ENCODE data around the gene SOBP.

Gene SOBP

GRCh38 chr6:107625264-107625663, 135.3 kb downstream of the SOBP start:
- DNase-seq (ENCODE audit: extremely low spot score): no peak
- TF ChIP-seq CTCF (IDR thresholded peaks at IDR 0.05; ENCODE audit: control extremely low read depth, extremely low read depth, low read depth, missing control alignments): no peak
- ChIA-PET CTCF (no interaction called here), POLR2A (no interaction called here)

DNA sequence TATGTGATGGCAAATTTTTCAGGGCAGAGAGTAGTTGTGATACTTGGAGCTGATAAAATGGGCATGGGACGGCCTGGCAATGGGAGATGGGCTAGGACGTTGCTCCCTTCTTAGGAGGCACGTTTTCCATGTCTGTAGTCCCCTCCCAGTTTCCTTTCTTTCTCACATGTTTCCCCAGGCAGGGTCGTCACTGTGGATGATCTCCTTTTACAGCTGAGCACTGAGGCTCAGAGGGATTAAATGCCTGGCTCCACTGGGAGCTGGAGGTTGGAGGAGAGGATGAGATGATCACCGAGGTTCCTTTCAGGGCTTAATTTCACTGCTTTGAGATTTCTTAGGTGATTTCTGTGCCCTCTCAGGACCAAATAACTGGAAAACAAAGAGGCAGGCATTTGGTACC, 136.7 kb downstream of the SOBP start:
- POLR2A ChIA-PET: no interaction called here
- CTCF ChIA-PET: interaction anchor here (1.5 to 2.2 kb wide), 2 partner anchors 11 to 26 kb away, joined by 4 to 9 read pairs; no protein-coding TSS in a partner anchor
- no peak for DNase-seq (ENCODE audit: extremely low spot score)
- no peak for TF ChIP-seq CTCF (IDR thresholded peaks at IDR 0.05; ENCODE audit: control extremely low read depth, extremely low read depth, low read depth, missing control alignments)

GRCh38 chr6:107627969-107628368, 138.1 kb downstream of the SOBP start:
- TF ChIP-seq CTCF (IDR thresholded peaks at IDR 0.05; ENCODE audit: control extremely low read depth, extremely low read depth, low read depth, missing control alignments): no peak
- no peak for DNase-seq (ENCODE audit: extremely low spot score)

GRCh38 chr6:107628878-107629277, 139.0 kb downstream of the SOBP start:
- ChIA-PET POLR2A (interaction anchor here (0.7 kb wide), 1 partner anchor 323 kb away, joined by 16 read pairs; no protein-coding TSS in a partner anchor), CTCF (interaction anchor here (1.1 to 1.8 kb wide), 4 partner anchors 9 to 43 kb away, joined by 4 to 5 read pairs (median 4); no protein-coding TSS in a partner anchor)
- DNase-seq (ENCODE audit: extremely low spot score): no peak
- no peak for TF ChIP-seq CTCF (IDR thresholded peaks at IDR 0.05; ENCODE audit: control extremely low read depth, extremely low read depth, low read depth, missing control alignments)

More at GRCh38 chr6:107627969-107628368, 138.1 kb downstream of the SOBP start:
- ChIA-PET CTCF (interaction anchor here (1.1 to 2.2 kb wide), 8 partner anchors 8 to 28 kb away, joined by 3 to 9 read pairs (median 4); no protein-coding TSS in a partner anchor), POLR2A (no interaction called here)

GRCh38 chr6:107629548-107630129, 139.7 kb downstream of the SOBP start:
- CTCF ChIA-PET: interaction anchor here (0.8 to 1.8 kb wide), 3 partner anchors 14 to 43 kb away, joined by 3 to 5 read pairs (median 4); no protein-coding TSS in a partner anchor
- TF ChIP-seq CTCF (IDR thresholded peaks at IDR 0.05; ENCODE audit: control extremely low read depth, extremely low read depth, low read depth, missing control alignments): no peak
- no peak for DNase-seq (ENCODE audit: extremely low spot score)
- POLR2A ChIA-PET: no interaction called here

DNA sequence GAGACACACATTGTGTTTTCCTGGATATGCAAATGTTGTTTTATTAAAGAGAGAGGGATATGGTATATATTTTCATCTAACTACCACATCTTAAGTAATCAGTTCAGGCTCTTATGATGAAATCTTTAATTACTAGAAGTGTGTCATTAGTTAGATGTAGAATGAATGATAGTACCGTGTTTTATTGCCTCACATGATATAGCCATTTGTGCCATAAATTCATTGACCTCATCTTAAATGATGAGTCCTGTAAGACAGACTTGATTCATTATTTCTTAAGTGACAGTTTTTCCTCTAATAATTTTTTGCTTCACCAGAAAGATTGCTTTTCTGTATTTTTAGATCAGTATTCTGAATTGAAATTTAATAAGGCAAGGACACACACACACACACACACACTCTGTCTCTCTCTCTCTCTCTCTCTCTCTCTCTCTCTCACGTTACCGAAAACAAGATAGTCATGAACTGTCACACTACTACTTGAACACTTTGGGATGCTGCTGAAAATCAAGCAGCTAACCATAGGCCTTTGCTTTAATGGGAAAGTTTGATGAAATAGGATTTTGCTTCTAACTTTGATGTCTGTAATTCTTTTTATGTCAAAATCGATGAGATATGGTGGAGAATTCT, 140.5 kb downstream of the SOBP start:
- no peak for DNase-seq (ENCODE audit: extremely low spot score)
- POLR2A ChIA-PET: no interaction called here
- CTCF ChIA-PET: interaction anchor here (0.8 kb wide), 1 partner anchor 13 kb away, joined by 3 read pairs; no protein-coding TSS in a partner anchor
- TF ChIP-seq CTCF (IDR thresholded peaks at IDR 0.05; ENCODE audit: control extremely low read depth, extremely low read depth, low read depth, missing control alignments): no peak

Measured in GM10248 (cell line).